ENCODE data around the gene TBKBP1. TPM values are rescaled to one million over a fixed set of nuclear protein-coding genes. Genes with fewer than 3 reads are reported as not detected.

Gene TBKBP1
- total RNA-seq, 2 experiments from 2014 or later, result 2.4 to 3.0 TPM

DNA sequence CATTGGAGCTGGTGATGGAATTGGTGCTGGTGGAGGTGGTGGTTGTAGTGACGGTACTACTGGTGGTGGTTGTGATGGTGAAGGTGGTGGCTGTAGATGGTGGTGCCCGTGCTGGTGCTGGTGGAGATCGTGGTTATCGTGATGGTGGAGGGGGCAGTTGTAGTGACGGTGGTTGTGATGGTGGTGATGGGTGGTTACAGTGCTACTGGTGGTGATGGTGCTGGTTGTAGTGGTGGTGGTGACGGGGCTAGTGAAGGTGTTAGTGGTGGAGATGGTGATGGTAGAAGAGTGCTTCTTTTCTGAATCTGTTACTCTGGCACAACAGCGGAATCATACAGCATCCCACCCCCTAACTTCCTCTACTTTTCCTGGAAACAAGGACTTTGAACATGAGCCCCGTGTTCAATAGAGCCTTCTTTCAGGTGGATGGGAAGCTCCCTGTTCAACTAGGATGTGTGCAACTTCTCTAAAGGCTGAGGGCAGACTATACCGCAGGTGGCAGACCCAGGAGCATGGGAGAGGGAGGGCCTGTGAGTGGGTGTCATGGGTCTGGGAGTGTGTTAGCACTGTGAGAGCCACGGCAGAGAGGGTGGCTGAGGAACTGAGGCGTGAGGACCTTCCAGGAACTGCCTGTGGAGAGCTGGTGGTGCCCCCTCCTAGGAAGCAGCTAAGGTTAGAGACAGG, 47.3 kb downstream of the TBKBP1 start:
- Histone ChIP-seq H3K27me3 (ENCODE audit: control insufficient read depth in 1 of 2, insufficient read depth in 2 of 2, low read length in 2 of 2) (no peaks in the 10 kb centered on the region), H3K27ac (ENCODE audit: low read depth in 1 of 2, low read length in 2 of 2) (no peak overlapping the region), H3K9me3 (ENCODE audit: control insufficient read depth in 1 of 2, insufficient read depth in 1 of 2, low read length in 2 of 2) (no peaks in the 10 kb centered on the region), H3K4me1 (ENCODE audit: insufficient read depth, low read length) (peaks cover 65% of the 10 kb centered on the region), H3K4me3 (ENCODE audit: low read length) (peak overlapping the region; percentile 2), H3K36me3 (ENCODE audit: insufficient read depth, low read length) (peaks cover 27% of the 10 kb centered on the region)
- H3K4me1 Mint-ChIP-seq (ENCODE audit: low read depth), result peaks cover 18% of the 10 kb centered on the region
- TF ChIP-seq, protein P1, sequence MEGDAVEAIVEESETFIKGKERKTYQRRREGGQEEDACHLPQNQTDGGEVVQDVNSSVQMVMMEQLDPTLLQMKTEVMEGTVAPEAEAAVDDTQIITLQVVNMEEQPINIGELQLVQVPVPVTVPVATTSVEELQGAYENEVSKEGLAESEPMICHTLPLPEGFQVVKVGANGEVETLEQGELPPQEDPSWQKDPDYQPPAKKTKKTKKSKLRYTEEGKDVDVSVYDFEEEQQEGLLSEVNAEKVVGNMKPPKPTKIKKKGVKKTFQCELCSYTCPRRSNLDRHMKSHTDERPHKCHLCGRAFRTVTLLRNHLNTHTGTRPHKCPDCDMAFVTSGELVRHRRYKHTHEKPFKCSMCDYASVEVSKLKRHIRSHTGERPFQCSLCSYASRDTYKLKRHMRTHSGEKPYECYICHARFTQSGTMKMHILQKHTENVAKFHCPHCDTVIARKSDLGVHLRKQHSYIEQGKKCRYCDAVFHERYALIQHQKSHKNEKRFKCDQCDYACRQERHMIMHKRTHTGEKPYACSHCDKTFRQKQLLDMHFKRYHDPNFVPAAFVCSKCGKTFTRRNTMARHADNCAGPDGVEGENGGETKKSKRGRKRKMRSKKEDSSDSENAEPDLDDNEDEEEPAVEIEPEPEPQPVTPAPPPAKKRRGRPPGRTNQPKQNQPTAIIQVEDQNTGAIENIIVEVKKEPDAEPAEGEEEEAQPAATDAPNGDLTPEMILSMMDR (IDR thresholded peaks at IDR 0.05), result no peak
- H3K36me3 Mint-ChIP-seq (ENCODE audit: low read depth), result no peaks in the 10 kb centered on the region
- peak in 3 of 14 experiments; percentile 31 to 50 (median 38) for DNase-seq
- H3K27ac Mint-ChIP-seq, result peak overlapping the region; percentile 35
- intact Hi-C loops (cut with DNase I, micrococcal nuclease), result no loop called here
- H3K9me3 Mint-ChIP-seq, result no peaks in the 10 kb centered on the region
- ChIA-PET CTCF (interaction anchor here (0.8 to 4.0 kb wide), 4 partner anchors 9 to 77 kb away, joined by 3 to 19 read pairs (median 4); partner anchors contain the start of gene TBX21), POLR2A (interaction anchor here (0.9 kb wide), 1 partner anchor 8 kb away, joined by 3 read pairs; the partner anchor contains the start of gene TBX21)
- peak; percentile 16 for ATAC-seq (ENCODE audit: poor library complexity)
- H3K4me3 Mint-ChIP-seq, result peak overlapping the region; percentile 16
- H3K27me3 Mint-ChIP-seq, result no peaks in the 10 kb centered on the region

DNA sequence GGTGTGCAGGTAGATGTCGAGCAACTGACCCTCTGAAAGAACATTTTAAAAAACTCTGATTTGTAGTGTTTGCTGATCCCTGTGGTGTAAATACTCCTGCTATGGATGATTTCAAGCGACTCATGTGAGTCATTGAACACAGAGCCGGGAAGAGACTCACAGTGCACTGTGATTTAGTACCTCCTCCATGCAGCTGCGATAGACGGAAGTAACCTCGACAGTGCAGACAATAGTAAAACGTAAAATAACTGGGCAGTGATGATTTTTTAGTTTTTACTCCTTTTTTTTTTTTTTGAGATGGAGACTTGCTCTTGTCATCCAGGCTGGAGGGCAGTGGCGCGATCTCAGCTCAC, 47.8 kb downstream of the TBKBP1 start:
- peak in 3 of 14 experiments; percentile 22 to 53 (median 33) for DNase-seq

DNA sequence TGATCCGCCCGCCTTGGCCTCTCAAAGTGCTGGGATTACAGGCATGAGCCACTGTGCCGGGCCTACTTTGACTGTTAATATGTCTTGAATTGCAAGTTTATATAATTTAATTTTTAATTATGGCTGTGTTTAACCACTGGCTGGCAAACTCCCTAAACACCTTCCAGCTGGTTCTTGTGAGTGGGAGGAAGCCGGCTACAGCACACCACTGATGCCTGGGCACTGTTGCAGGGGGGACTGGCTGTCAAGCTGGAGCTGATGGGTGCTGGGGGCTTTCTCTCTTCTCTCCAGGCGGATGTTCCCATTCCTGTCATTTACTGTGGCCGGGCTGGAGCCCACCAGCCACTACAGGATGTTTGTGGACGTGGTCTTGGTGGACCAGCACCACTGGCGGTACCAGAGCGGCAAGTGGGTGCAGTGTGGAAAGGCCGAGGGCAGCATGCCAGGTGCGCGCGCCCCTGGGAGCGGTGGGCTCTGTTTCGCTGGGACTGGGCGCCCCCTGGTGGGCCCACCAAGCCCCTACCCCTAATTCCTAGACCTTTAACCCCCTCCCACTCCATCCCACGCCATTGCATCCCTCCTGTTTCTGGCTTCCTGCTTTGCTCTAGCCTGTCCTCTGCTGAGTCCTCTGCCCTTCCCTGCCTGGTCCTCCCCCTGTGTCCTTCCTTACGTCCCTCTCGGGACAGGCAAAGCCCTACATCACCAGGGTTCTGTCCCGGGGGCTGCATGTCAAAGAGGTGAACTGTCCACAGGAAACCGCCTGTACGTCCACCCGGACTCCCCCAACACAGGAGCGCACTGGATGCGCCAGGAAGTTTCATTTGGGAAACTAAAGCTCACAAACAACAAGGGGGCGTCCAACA, 48.6 kb downstream of the TBKBP1 start:
- Histone ChIP-seq H3K36me3 (ENCODE audit: insufficient read depth, low read length) (peaks cover 27% of the 10 kb centered on the region), H3K27me3 (ENCODE audit: control insufficient read depth in 1 of 2, insufficient read depth in 2 of 2, low read length in 2 of 2) (no peaks in the 10 kb centered on the region), H3K9me3 (ENCODE audit: control insufficient read depth in 1 of 2, insufficient read depth in 1 of 2, low read length in 2 of 2) (no peaks in the 10 kb centered on the region), H3K4me1 (ENCODE audit: insufficient read depth, low read length) (peaks cover 54% of the 10 kb centered on the region), H3K4me3 (ENCODE audit: low read length) (no peak overlapping the region), H3K27ac (ENCODE audit: low read depth in 1 of 2, low read length in 2 of 2) (no peak overlapping the region)
- ATAC-seq (ENCODE audit: poor library complexity), result peak; percentile 67
- Mint-ChIP-seq H3K36me3 (ENCODE audit: low read depth) (no peaks in the 10 kb centered on the region), H3K27ac (no peak overlapping the region), H3K4me1 (ENCODE audit: low read depth) (peaks cover 12% of the 10 kb centered on the region), H3K9me3 (no peaks in the 10 kb centered on the region), H3K27me3 (no peaks in the 10 kb centered on the region), H3K4me3 (no peak overlapping the region)
- DNase-seq, result peak in 12 of 14 experiments; percentile 23 to 73 (median 44)
- ChIA-PET CTCF (interaction anchor here (1.1 to 4.0 kb wide), 3 partner anchors 10 to 45 kb away, joined by 3 to 19 read pairs (median 4); partner anchors contain the start of gene TBX21), POLR2A (interaction anchor here (0.5 to 0.9 kb wide), 3 partner anchors 9 to 60 kb away, joined by 3 read pairs; partner anchors contain the start of gene TBKBP1)
- intact Hi-C loops (cut with DNase I, micrococcal nuclease), result loop anchor here (1.0 kb wide), 2 partner anchors 43 to 78 kb away; no protein-coding TSS in a partner anchor
- TF ChIP-seq, protein P1 (IDR thresholded peaks at IDR 0.05), result peak; percentile 60

More for the DNA sequence above, 47.8 kb downstream of the TBKBP1 start:
- intact Hi-C loops (cut with DNase I, micrococcal nuclease), result loop anchor here (1.0 kb wide), 2 partner anchors 42 to 77 kb away; no protein-coding TSS in a partner anchor
- TF ChIP-seq, protein P1 (IDR thresholded peaks at IDR 0.05), result no peak
- Histone ChIP-seq H3K4me1 (ENCODE audit: insufficient read depth, low read length) (peaks cover 60% of the 10 kb centered on the region), H3K36me3 (ENCODE audit: insufficient read depth, low read length) (peaks cover 27% of the 10 kb centered on the region), H3K4me3 (ENCODE audit: low read length) (peak overlapping the region; percentile 2), H3K9me3 (ENCODE audit: control insufficient read depth in 1 of 2, insufficient read depth in 1 of 2, low read length in 2 of 2) (no peaks in the 10 kb centered on the region), H3K27ac (ENCODE audit: low read depth in 1 of 2, low read length in 2 of 2) (no peak overlapping the region), H3K27me3 (ENCODE audit: control insufficient read depth in 1 of 2, insufficient read depth in 2 of 2, low read length in 2 of 2) (no peaks in the 10 kb centered on the region)
- Mint-ChIP-seq H3K27me3 (no peaks in the 10 kb centered on the region), H3K36me3 (ENCODE audit: low read depth) (no peaks in the 10 kb centered on the region), H3K4me1 (ENCODE audit: low read depth) (peaks cover 18% of the 10 kb centered on the region), H3K4me3 (no peak overlapping the region), H3K9me3 (no peaks in the 10 kb centered on the region), H3K27ac (no peak overlapping the region)
- peak; percentile 64 for ATAC-seq (ENCODE audit: poor library complexity)
- CTCF ChIA-PET, result interaction anchor here (0.8 to 4.0 kb wide), 4 partner anchors 10 to 77 kb away, joined by 3 to 19 read pairs (median 4); partner anchors contain the start of gene TBX21
- POLR2A ChIA-PET, result interaction anchor here (0.6 to 0.9 kb wide), 3 partner anchors 9 to 60 kb away, joined by 3 read pairs; partner anchors contain the start of genes TBKBP1 and TBX21
